ENCODE measurements around the gene PIP4K2A.

PIP4K2A gene

DNA sequence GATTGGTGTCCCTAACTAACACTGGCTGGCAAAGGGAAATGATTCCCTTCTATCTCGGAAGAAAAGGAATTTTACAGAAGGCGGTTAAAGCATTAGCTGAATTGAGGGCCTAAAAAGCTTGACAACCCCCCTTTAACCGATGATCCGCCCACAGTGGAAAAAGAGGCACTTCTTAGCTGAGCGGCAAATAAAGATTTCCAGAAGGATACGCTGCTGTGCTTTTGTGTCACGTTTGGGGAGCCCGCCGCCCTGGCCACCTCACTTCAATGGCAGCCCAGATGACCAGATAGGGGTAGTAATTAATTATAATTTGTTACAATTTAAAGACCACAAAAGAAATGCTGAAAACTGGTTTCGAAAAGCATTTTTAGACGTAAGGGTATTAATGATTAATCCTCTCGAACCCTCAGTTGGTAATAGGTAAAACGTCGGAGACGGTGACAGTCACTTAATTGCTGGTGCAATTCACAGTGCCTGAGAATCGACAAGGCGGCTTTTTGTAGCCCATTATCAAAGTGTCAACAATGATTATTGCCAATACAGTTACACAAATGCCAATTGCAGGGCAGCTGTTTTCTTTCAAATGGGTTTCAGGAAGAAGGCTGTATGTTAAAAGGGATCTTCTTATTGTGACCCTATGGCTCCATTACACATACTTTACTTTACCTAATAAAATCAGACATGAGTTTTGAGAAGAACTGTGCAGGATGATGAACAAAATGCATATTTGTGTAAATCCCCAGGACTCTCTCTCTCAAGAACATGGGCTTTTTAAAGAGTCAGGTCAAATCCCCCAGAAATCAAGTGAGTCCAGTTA is 154.1 kb downstream of the PIP4K2A start:
- H3K4me3 ChIP-seq (ENCODE audit: low read depth, low read length), result no peak overlapping the region
- TF ChIP-seq CTCF (IDR thresholded peaks at IDR 0.05; ENCODE audit: low read depth, low read length, missing control alignments), result no peak
- no peak for DNase-seq (ENCODE audit: low read depth)

- DNase-seq (ENCODE audit: low read depth), result no peak
- no peak overlapping the region for H3K4me3 ChIP-seq (ENCODE audit: low read depth, low read length)
- TF ChIP-seq CTCF (IDR thresholded peaks at IDR 0.05; ENCODE audit: low read depth, low read length, missing control alignments), result no peak
These were observed 157.1 kb downstream of the PIP4K2A start for GRCh38 chr10:22557321-22557720.

GRCh38 chr10:22556774-22557173 is 157.6 kb downstream of the PIP4K2A start:
- no peak overlapping the region for H3K4me3 ChIP-seq (ENCODE audit: low read depth, low read length)
- no peak for TF ChIP-seq CTCF (IDR thresholded peaks at IDR 0.05; ENCODE audit: low read depth, low read length, missing control alignments)
- DNase-seq (ENCODE audit: low read depth), result no peak

GRCh38 chr10:22554461-22555182 is 159.8 kb downstream of the PIP4K2A start:
- TF ChIP-seq CTCF (IDR thresholded peaks at IDR 0.05; ENCODE audit: low read depth, low read length, missing control alignments), result no peak
- no peak for DNase-seq (ENCODE audit: low read depth)
- H3K4me3 ChIP-seq (ENCODE audit: low read depth, low read length), result no peak overlapping the region

DNA sequence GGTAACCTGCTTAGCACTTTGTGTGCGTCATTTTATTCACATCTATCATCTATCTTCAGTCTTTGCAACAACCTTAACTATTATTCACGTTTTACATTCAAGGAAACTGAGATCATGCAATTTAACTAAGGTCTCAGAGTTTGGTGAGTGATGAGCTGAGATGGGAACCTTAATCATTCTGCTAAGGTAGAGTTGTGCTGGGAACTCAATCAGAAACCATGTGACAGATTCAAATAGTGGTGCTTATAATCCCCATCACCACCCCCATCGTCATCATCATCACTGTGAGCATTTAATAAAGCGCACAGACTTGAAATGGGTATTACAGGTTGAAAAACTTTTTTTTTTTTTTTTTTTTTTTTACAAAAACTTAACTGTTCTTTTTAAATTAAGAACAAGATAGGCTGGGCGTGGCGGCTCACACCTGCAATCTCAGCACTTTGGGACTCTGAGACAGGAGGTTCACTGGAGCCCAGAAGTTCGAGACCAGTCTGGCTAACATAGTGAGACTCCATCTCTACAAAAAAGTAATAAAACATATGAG is 160.9 kb downstream of the PIP4K2A start:
- no peak for TF ChIP-seq CTCF (IDR thresholded peaks at IDR 0.05; ENCODE audit: low read depth, low read length, missing control alignments)
- no peak for DNase-seq (ENCODE audit: low read depth)
- H3K4me3 ChIP-seq (ENCODE audit: low read depth, low read length), result no peak overlapping the region

DNA sequence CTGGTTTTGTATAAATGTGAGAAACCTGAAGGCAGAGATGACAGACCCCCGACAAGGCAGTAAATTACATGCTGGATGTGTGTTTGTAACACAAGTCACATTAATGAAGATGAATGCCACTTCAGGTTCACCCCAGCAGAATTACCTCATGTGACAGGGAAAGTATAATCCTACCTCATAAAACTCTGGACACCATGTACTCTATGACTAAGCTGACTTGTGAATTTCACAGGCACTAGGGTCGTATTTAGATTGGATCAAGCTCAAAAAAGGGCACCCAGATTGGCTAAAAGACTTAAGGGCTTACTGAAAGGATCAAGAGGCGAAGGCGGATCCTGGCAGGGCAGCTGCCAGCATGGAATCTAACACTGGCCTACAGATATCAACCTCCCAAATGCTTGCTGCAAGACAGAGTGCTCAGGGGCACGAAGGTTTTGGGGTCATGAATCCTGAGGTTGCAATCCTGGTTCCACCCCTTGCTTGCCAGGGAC is 161.4 kb downstream of the PIP4K2A start:
- DNase-seq (ENCODE audit: low read depth), result no peak
- no peak overlapping the region for H3K4me3 ChIP-seq (ENCODE audit: low read depth, low read length)
- no peak for TF ChIP-seq CTCF (IDR thresholded peaks at IDR 0.05; ENCODE audit: low read depth, low read length, missing control alignments)

Data from GM12864 (cell line).